ENCODE measurements around the gene MIPEP.

GRCh38 chr13:23811366-23812062, 77.7 kb downstream of the MIPEP start:
- TF ChIP-seq, protein P1, sequence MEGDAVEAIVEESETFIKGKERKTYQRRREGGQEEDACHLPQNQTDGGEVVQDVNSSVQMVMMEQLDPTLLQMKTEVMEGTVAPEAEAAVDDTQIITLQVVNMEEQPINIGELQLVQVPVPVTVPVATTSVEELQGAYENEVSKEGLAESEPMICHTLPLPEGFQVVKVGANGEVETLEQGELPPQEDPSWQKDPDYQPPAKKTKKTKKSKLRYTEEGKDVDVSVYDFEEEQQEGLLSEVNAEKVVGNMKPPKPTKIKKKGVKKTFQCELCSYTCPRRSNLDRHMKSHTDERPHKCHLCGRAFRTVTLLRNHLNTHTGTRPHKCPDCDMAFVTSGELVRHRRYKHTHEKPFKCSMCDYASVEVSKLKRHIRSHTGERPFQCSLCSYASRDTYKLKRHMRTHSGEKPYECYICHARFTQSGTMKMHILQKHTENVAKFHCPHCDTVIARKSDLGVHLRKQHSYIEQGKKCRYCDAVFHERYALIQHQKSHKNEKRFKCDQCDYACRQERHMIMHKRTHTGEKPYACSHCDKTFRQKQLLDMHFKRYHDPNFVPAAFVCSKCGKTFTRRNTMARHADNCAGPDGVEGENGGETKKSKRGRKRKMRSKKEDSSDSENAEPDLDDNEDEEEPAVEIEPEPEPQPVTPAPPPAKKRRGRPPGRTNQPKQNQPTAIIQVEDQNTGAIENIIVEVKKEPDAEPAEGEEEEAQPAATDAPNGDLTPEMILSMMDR (conservative IDR thresholded peaks at IDR 0.05 in 1 of 2, IDR thresholded peaks at IDR 0.05 in 1 of 2; ENCODE audit: low read depth in 1 of 2, low read length in 2 of 2), result no peak
- no peak for TF ChIP-seq EZH2 (IDR thresholded peaks at IDR 0.05; ENCODE audit: low read length, missing control alignments)
